T47D (cell line): Measurements from ENCODE around the gene DHX40.
"Not testable (repeated sequence)": the region's sequence is repeated elsewhere in the genome, so short reads cannot be mapped to it uniquely, and the experiment has no call there.

ENCODE experiments used
- DNase-seq, 2 experiments: peaks; one replicate each; pipeline versions ENCODE4 v3.0.0 to v3.0.0-alpha.2; 2011 to 2012; ENCODE audit warnings: low read depth in 1 of 2, low spot score in 1 of 2
- JUND ChIP-seq: IDR thresholded peaks from 2 replicates; pipeline ENCODE4 v1.6.1; 2012; ENCODE audit warnings: low read depth
- in situ Hi-C: cut with HindIII; loops from 2 replicates; pipeline ENCODE4 v1.10.0; 2016; ENCODE audit warnings: low sequenced_read_pairs, low pct_unique_long_range_greater_than_20kb

DHX40 gene

DNA sequence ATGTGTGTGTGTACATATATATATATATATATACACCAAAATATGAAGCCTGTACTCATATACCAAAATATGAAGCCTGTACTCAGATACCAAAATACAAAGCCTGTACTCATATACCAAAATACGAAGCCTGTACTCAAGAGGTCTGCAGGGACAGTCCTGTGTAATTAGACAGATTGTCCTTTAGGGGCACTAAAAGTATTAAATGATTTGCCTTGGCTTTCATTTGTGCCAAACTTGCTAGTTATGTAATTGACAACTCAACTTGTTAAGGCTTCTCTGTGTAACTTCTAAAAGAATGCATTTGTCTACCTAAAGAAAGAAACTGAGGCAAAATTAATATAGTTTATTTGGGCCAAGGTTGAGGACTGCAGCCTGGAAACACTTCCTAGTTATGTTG, 30.8 kb upstream of the DHX40 start:
- no peak for TF ChIP-seq JUND
- peak; percentile 38 to 55 for DNase-seq
- in situ Hi-C loops: no loop called here

DNA sequence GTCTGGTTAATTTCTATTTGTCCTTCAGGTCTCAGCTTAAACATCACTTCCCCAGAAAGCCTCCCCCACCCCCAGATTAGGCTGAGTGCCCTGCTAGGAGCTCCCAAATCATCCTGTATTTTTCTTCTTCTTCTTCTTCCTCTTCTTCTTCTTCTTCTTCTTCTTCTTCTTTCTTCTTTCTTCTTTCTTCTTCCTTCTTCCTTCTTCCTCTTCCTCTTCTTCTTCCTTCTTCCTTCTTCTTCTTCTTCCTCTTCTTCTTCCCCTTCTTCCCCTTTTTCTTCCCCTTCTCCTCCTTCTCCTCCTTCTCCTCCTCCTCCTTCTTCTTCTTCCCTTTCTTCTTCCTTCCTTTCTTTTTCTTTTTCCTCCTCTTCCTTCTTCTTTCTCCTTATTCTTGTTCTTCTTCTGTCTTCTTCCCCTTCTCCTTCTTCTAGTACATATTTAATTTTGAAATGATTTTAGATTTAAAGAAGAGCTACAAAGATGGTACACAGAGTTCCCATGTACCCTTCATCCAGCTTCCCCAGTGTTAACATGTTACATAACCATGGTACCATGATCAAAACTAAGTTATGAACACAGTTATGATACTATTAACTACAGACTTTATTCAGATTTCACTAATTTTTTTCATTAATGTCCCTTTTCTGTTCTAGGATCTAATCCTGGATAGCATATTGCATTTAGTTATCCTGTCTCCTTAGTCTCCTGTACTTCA, 27.1 kb upstream of the DHX40 start:
- no peak for DNase-seq
- in situ Hi-C loops: no loop called here
- no peak for TF ChIP-seq JUND

DNA sequence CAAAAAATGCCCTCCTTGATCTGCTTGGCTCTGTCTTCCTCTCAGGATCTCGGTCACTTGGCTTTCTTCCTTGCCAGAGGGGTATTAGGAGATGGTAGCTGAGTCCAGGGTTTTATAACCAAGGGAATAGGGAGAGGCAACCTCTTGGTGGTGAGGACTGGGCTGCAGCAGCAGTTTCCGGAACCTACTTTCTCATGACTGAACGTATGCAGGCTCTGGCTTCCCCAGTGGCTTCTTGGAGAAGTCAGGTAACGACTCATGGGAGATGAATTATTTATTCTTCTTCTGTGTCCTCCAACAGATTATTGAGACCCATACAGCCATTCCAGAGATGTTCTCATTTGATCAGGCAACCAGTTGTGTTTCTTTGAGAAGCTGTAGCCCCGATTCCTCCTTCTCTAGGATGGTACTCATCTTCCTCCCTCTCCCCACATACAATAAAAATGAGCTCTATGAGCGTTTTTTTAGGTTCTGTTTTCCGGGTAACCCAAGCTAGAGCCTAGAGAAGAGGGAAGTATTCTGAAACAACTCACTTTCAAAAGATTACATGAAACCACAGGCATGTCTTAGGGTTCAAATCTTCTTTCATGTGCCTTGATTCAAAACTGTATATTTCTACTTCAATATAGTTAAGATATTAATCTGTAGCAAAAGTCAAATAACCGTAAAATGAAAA, 22.3 kb upstream of the DHX40 start:
- DNase-seq: no peak
- TF ChIP-seq JUND: no peak
- in situ Hi-C loops: no loop called here

DNA sequence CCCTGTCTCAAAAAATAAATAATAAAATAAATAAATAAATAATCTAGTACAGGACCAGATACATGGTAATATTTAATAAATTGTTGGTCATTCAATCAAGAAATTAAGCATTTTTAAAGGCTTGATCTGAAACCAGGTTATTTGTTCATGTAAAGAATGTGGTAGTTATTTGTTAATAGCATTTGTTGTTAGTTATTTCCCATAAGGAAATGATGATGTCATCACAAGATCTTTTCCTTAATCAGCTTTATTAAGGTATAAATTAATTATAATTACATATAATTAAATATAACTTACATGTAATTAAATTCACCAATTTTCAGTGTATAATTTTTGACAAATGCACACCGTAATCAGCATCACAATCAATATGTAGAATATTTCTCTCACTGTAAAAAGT, 19.5 kb upstream of the DHX40 start:
- no peak for DNase-seq
- TF ChIP-seq JUND: no peak
- in situ Hi-C loops: no loop called here

DNA sequence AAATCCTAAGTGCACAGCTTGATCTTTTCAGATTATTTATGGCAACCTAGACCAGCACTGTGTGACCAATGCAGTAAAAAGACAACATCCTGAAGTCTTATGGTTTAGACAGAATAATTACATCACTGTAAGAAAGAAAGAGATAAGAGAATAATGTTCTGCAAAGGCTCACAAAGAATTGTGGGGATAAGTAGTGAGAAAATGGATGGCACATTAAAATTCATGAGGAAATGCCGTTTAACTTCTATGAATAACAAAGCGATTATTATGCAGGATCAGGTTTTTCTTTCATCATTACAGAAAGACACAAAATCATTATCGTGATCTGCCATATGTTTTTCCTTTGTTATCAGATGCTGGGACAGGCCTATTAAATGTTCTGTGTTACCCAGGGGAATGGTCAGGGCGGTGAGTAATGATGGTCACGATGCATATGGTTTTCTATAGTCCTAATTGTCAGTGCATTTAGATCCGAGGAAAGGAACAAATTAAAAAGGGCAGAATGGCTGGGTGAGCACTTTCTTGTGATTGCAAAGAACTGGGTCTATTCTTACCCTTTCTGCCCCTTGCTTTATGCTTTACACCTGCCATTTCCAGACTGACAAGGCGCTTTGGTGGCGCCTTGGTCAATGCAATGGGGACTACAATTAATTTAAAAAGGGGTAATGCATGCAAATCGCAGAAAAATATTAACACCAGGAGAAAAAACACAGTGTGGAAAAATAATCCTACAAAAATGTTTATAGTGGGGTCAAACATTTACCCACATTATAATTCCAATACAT, 18.1 kb upstream of the DHX40 start:
- in situ Hi-C loops: no loop called here
- DNase-seq: no peak
- no peak for TF ChIP-seq JUND

DNA sequence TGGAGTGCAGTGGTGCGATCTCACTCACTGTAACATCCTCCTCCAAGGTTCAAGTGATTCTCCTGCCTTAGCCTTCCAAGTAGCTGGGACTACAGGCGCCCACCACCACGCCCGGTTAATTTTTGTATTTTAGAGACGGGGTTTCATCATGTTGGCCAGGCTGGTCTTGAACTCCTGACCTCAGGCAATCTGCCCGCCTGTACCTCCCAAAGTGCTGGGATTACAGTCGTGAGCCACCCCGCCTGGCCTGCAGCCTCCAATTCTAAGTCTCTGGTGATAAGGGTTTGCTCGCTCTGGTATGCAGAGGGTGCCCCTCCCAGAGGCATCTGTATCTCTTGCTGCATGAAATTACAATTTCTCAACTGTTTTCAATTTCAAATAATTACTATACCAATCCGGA, 16.4 kb upstream of the DHX40 start:
- in situ Hi-C loops, DNase-seq: not testable (repeated sequence)

DNA sequence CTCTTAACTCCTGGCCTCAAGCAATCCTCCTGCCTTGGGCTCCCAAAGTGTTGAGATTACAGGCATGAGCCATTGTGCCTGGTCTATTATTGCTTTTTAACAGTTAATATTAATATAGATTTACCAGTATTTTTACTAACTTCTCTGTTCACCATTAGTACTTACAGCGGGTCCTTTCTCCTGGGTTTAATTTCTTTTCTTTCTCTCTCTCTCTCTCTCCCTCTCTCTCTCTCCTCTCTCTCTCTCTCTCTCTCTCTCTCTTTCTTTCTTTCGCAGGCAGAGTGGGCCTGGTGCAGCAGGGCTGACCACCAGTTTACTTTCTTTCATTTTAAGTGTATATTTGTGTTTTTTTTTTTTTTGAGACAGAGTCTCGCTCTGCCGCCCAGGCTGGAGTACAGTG, 14.7 kb upstream of the DHX40 start:
- no peak for DNase-seq
- in situ Hi-C loops: no loop called here
- no peak for TF ChIP-seq JUND

DNA sequence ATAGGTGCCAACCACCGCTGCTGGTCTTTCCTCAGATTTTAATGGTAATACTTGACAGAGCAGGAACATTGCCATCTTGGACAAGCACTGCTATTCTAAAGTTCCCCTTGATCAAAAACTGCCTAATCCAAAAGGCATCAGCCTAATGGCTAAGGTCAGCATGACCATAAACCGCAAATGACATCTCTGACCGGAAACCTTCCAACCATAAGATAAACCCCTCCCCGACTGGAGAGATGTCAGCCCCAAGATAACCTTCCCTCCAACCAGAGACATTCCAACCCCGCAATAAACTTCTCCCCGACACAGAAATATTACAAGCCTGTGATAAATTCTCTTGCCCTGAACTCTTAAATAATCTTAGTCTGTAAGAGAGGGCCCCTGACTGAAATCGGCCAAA, 7.4 kb upstream of the DHX40 start:
- no peak for TF ChIP-seq JUND
- in situ Hi-C loops: no loop called here
- no peak for DNase-seq

DNA sequence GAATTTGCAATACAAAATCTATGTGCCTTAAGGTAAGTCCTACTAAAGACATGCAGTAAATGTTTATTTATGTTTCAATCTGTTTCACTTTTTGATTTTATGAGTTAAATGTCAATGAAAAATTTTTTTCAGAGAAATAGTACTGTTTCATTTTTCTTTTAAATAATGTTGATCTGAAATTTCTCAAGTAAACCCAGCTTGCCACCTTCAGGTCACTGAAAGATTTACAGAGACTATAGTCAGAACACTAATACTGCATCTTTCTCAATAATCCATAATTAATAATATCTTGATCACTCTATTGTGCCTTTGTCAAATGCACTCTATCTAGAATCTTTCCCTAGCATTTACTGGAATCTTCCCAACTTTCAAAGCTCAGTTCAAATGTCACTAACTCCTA, 6.5 kb upstream of the DHX40 start:
- in situ Hi-C loops: no loop called here
- peak; percentile 22 to 37 for DNase-seq
- TF ChIP-seq JUND: no peak

DNA sequence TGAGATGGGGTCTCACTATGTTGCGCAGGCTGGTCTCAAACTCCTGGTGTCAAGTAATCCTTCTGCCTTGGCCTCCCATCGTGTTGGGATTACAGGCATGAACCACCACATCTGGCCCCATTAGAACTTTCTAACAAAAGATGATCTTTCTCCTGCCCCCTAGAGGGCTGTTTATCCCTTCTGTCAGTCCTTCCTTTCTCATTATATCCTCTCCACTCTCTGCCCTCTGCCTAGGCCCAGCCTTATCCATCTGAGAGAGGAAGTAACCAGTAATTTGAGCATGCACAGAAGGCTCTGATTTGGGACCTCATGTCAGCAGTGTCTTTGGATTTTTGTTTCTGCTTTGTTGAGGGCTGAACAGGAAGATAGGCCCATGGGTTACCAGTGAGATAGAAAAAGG, 4.4 kb upstream of the DHX40 start:
- DNase-seq: peak in 1 of 2 experiments; percentile 55
- no peak for TF ChIP-seq JUND
- in situ Hi-C loops: no loop called here

DNA sequence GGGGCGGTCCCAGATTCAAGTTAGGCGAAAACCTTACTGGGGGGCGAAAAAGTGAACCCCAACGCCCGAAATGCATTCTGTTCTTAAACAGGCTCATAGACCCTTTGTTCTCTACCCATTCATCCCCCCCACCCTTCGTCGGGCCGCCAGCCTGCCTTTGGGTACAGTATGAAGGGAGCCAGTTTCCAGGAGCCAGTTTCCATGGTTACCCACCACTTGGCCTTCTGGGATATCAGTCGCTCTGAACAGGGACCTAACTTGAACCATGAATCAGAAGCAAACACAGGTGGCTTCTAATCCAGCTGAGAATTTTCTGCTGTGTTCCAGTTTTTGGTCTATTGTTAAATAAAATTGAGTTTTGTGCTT, 532 bp downstream of the DHX40 start:
- no peak for TF ChIP-seq JUND
- in situ Hi-C loops: no loop called here
- DNase-seq: peak; percentile 62 to 80

DNA sequence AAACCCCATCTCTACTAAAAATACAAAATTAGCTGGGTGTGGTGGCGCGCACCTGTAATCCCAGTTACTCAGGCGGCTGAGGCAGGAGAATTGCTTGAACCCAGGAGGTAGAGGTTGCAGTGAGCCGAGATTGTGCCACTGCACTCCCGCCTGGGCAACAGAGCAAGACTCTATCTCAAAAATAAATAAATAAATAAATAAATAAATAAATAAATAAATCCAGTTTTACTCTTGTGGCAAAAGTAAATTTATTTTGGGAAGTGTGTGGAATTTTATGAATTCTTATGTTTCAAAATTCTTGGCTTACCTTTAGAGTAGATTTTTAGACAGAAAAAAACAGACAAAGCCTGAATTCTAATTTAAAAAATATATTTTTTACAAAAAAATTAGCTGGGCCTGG, 3.7 kb downstream of the DHX40 start:
- in situ Hi-C loops, DNase-seq: not testable (repeated sequence)

DNA sequence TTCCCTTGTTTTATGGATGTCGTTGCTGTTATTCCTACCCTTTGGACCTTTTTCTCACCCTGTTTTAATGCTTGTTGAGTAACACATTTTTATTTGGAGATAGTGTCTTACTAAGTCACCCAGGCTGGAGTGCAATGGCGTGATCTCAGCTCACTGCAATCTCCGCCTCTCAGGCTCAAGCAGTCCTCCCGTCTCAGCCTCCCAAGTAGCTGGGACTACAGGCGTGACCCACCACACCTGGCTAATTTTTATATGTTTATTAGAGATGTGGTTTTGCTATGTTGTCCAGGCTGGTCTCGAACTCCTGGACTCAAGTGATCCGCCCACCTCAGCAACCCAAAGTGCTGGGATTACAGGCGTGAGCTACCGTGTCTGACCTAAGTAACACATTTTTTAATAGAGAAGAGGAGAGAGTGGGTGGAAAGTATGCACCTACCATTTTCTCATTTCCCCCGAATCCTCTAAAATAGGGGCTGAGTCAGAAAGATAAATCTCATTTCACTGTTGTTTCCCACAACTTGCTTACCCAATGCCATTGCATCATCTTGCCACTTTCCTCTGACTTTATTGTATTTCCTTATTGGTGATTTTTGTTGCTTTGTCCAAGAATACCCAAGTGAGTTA, 7.0 kb downstream of the DHX40 start:
- no peak for DNase-seq
- in situ Hi-C loops: no loop called here
- no peak for TF ChIP-seq JUND

DNA sequence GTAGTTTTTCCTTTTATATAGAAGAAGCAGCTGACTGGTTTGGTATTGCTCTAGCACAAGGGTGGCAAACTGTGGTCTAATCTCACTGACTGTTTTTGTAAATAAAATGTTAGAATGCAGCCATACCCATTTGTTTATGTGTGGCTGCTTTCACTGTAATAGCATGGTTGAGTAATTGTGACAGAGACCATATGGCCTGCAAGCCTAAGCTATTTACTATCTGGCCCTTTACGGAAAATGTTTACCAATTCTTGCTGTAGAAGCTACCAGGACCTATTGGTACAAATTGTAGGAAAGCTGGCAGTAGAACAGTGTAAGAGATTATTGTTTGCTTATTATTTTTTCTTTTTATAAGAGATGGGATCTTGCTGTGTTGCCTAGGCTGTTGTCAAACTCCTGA, 18.8 kb downstream of the DHX40 start:
- in situ Hi-C loops, DNase-seq: not testable (repeated sequence)
